Esophagus muscularis mucosa (tissue), 4 donors: ENCODE results near the gene GOLGA7B. TPM values are rescaled to one million over a fixed set of nuclear protein-coding genes. Genes with fewer than 3 reads are reported as not detected.

Experiments used
- DNase-seq: peaks from one replicate; pipeline ENCODE4 v3.0.0-alpha.2; 2017; ENCODE audit errors: extremely low spot score
- H3K27ac ChIP-seq, 4 donors: fragments of 200-600 bp; sonication (generic); replicated peaks in 1 of 4; 1 replicate in 3 of 4; 2 replicates in 1 of 4; pipeline ENCODE4 v1.5.1; 2016 to 2019; ENCODE audit warnings: mild to moderate bottlenecking in 1 of 4
- H3K27me3 ChIP-seq, 4 donors: fragments of 200-600 bp; sonication (generic); one replicate each; pipeline versions ENCODE4 v1.5.1 to v1.6.0; 2016 to 2019
- H3K36me3 ChIP-seq, 4 donors: fragments of 200-600 bp; sonication (generic); one replicate each; pipeline ENCODE4 v1.5.1; 2016 to 2019
- H3K4me1 ChIP-seq, 4 donors: fragments of 200-600 bp; sonication (generic); one replicate each; pipeline ENCODE4 v1.5.1; 2016 to 2019
- H3K4me3 ChIP-seq, 4 donors: fragments of 200-600 bp; sonication (generic); 1 replicate in 2 of 4; 2 replicates in 2 of 4; pipeline ENCODE4 v1.5.1; 2016 to 2019; ENCODE audit warnings: mild to moderate bottlenecking in 4 of 4, moderate library complexity in 1 of 4
- H3K9me3 ChIP-seq, 4 donors: fragments of 200-600 bp; sonication (generic); 1 replicate in 3 of 4; 2 replicates in 1 of 4; pipeline ENCODE4 v1.5.1; 2016 to 2019
- EP300 ChIP-seq: sonication (generic); formaldehyde crosslinking; IDR thresholded peaks from one replicate; pipeline ENCODE4 v1.6.1; 2017; ENCODE audit warnings: antibody characterized with exemption
- POLR2A ChIP-seq: fragments of 450-650 bp; IDR thresholded peaks from one replicate; pipeline ENCODE4 v1.6.1; 2017; ENCODE audit warnings: antibody characterized with exemption, moderate library complexity, mild to moderate bottlenecking, low read depth
- POLR2AphosphoS5 ChIP-seq, 2 donors: sonication (generic); formaldehyde crosslinking; IDR thresholded peaks; one replicate each; pipeline ENCODE4 v1.6.1; 2017; ENCODE audit warnings: antibody characterized with exemption in 2 of 2
- WGBS: methylation state at CpG from one replicate; pipeline ENCODE4 v1.1.5; 2018; 5-methylcytosine and 5-hydroxymethylcytosine counted together
- intact Hi-C: fragments of 100-400 bp; cut with DNase I; formaldehyde crosslinking; loops from one replicate; pipeline ENCODE4 v1.15.1; 2023
- total RNA-seq, 4 donors: library from RNA; depleted of rRNA; stranded (reverse); fragments of >200 nt; gene quantifications; one replicate each; pipeline versions ENCODE4 v1.1.0 to v1.2.1, GENCODE V29; 2016
- TF ChIP-seq, protein P1 (sequence below), 3 experiments: fragments of 200-600 bp in 2 of 3; fragments of 450-650 bp in 1 of 3; sonication (generic) in 2 of 3; IDR thresholded peaks; one replicate each; pipeline ENCODE4 v1.5.1; 2017 to 2019; ENCODE audit warnings: antibody characterized with exemption in 3 of 3, mild to moderate bottlenecking in 2 of 3, moderate library complexity in 1 of 3

GOLGA7B gene
- total RNA-seq, 4 donors from 2014 or later = under 0.01 to 0.33 (median 0.18) TPM

DNA sequence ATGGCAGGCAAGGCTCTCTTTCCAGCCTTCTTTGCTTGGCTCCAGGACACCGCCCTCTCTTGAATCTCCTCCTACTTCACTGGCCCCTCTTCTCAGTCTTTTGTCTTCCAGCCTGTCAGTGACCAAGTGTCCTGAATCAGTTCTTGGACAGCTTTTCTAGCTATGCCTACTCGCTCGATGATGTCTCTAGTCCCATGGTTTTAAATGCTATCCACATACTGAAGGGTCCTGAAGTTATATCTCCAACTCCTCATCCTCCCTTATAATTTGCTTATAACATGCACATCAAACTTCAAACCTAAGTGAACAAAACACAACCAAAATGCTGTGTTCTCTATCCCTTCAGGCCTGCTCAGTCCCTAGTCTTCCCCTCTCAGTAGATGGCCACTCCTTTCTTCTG lies 5.0 kb upstream of the GOLGA7B start:
- Histone ChIP-seq H3K27ac (no peak overlapping the region), H3K36me3 (no peaks in the 10 kb centered on the region), H3K4me3 (no peak overlapping the region), H3K4me1 (peaks cover 4 to 19% (median 13%) of the 10 kb centered on the region in 4 donors), H3K27me3 (peaks cover 0 to 29% (median 0%) of the 10 kb centered on the region in 4 donors), H3K9me3 (no peaks in the 10 kb centered on the region)
- no peak for TF ChIP-seq EP300
- TF ChIP-seq, protein P1, sequence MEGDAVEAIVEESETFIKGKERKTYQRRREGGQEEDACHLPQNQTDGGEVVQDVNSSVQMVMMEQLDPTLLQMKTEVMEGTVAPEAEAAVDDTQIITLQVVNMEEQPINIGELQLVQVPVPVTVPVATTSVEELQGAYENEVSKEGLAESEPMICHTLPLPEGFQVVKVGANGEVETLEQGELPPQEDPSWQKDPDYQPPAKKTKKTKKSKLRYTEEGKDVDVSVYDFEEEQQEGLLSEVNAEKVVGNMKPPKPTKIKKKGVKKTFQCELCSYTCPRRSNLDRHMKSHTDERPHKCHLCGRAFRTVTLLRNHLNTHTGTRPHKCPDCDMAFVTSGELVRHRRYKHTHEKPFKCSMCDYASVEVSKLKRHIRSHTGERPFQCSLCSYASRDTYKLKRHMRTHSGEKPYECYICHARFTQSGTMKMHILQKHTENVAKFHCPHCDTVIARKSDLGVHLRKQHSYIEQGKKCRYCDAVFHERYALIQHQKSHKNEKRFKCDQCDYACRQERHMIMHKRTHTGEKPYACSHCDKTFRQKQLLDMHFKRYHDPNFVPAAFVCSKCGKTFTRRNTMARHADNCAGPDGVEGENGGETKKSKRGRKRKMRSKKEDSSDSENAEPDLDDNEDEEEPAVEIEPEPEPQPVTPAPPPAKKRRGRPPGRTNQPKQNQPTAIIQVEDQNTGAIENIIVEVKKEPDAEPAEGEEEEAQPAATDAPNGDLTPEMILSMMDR (IDR thresholded peaks at IDR 0.05) = no peak
- TF ChIP-seq POLR2AphosphoS5 (IDR thresholded peaks at IDR 0.05) = no peak
- TF ChIP-seq POLR2A = no peak
- intact Hi-C loops = no loop called here
- 95% methylated on average over 3 of the region's 3 CpGs for WGBS
- DNase-seq = no peak

DNA sequence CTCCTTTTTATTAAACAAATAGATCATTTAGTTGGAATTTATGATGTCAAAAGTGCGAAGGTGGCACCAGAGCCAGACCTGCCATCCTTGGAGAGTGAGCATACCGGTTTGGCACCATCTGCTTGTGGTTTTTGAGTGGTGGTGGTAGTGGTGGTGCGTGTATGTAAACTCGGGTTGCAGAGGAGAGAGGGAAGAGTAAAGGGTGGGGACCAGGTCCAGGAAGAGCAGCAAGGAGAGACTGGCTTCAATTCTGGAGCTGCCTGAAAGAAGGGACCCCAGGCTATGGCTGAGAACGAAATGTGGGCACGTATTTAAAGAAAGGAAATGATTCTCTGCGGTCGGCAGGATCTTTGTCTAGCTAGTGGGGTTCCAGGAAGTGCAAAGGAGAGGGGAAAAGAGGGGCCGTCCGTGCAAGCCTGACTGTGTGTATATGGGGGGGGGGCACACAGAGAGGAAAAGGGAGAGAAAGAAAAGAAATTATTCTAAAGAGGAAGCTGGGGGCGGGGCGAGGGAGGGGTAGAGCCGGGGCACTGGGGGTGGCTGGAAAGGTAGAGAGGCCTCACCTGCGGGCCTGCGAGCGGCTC lies 448 bp upstream of the GOLGA7B start:
- intact Hi-C loops = no loop called here
- Histone ChIP-seq H3K27me3 (peaks cover 0 to 74% (median 29%) of the 10 kb centered on the region in 4 donors), H3K36me3 (no peaks in the 10 kb centered on the region), H3K9me3 (no peaks in the 10 kb centered on the region), H3K4me1 (peaks cover 5 to 23% (median 15%) of the 10 kb centered on the region in 4 donors), H3K4me3 (peak overlapping the region; percentile 56 to 64 (median 62)), H3K27ac (no peak overlapping the region)
- no peak for TF ChIP-seq POLR2AphosphoS5 (IDR thresholded peaks at IDR 0.05)
- TF ChIP-seq, protein P1 (IDR thresholded peaks at IDR 0.05) = no peak
- no peak for TF ChIP-seq POLR2A
- no peak for TF ChIP-seq EP300
- DNase-seq = no peak
- 14% methylated on average over 16 of the region's 16 CpGs for WGBS

DNA sequence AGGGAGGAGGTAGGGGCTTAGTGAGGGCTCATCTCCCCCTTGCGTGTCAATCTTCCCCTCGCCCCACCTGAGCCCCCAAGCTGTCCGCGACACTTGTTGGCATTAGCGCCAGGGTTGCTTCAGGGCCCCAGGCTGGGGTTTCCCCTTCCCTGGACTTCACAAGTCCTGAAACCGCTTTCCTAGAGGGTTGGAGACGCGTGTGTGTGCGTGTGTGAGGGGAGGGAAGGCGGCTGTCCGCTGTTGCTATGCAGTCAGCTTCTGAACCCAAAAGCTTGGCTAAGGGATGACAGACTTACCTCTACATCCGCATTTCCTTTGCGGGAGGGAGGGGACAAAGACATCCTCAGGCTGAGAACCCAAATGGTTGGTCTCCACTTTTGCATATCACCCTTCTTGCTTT lies 803 bp downstream of the GOLGA7B start:
- peaks cover 5 to 23% (median 15%) of the 10 kb centered on the region in 4 donors for H3K4me1 ChIP-seq
- no peak for DNase-seq
- no peak for TF ChIP-seq POLR2AphosphoS5 (IDR thresholded peaks at IDR 0.05)
- TF ChIP-seq, protein P1 (IDR thresholded peaks at IDR 0.05) = no peak
- no peak for TF ChIP-seq EP300
- TF ChIP-seq POLR2A = no peak
- peaks cover 0 to 73% (median 32%) of the 10 kb centered on the region in 4 donors for H3K27me3 ChIP-seq
- no peak overlapping the region for H3K27ac ChIP-seq
- 16% methylated on average over 8 of the region's 13 CpGs for WGBS
- no peaks in the 10 kb centered on the region for H3K36me3 ChIP-seq
- intact Hi-C loops = no loop called here
- peak overlapping the region; percentile 56 to 64 (median 62) for H3K4me3 ChIP-seq
- H3K9me3 ChIP-seq = no peaks in the 10 kb centered on the region

DNA sequence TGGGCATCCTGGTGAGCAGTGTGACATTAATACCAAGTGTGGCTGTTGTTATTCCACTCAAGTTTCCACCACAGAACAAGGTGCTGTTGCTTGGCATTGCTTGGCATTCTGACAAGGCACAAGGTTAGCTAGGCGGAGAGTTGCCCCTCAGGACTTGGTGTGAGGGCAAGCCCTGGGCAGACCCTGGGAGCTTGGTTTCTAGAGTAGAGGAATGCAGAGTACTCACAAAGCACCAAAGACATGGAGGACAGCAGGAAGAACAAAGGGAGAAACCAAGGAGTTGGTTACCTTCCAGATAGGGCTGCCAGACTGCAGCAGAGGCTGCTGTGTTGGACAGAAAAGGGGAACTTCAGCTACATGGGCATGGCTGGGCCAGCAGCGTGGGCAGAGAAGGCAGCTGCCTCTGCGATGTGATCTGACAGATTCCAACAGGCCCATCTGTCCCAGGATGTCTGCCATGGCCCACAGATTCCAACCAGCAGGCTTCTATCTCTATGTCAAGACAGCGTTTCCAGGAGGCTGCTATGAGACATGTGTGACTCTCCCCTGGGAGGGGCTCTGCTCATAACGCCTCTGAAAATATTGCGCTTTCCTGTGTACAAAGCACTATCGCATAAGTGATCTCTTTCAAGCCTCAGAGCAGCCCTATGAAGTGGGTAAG lies 1.8 kb downstream of the GOLGA7B start:
- no peak overlapping the region for H3K27ac ChIP-seq
- H3K4me3 ChIP-seq = no peak overlapping the region
- peaks cover 0 to 67% (median 32%) of the 10 kb centered on the region in 4 donors for H3K27me3 ChIP-seq
- DNase-seq = no peak
- no peak for TF ChIP-seq POLR2AphosphoS5 (IDR thresholded peaks at IDR 0.05)
- no peak for TF ChIP-seq EP300
- H3K9me3 ChIP-seq = peaks cover 0 to 2% (median 0%) of the 10 kb centered on the region in 4 donors
- intact Hi-C loops = no loop called here
- H3K36me3 ChIP-seq = no peaks in the 10 kb centered on the region
- H3K4me1 ChIP-seq = peaks cover 5 to 23% (median 15%) of the 10 kb centered on the region in 4 donors
- 86% methylated on average over 7 of the region's 7 CpGs for WGBS

- peaks cover 5 to 23% (median 15%) of the 10 kb centered on the region in 4 donors for H3K4me1 ChIP-seq
- no peak for TF ChIP-seq POLR2AphosphoS5 (IDR thresholded peaks at IDR 0.05)
- TF ChIP-seq, protein P1 (IDR thresholded peaks at IDR 0.05) = no peak
- no peak for TF ChIP-seq POLR2A
- no peak for TF ChIP-seq EP300
- intact Hi-C loops = no loop called here
- no peak overlapping the region for H3K27ac ChIP-seq
- DNase-seq = no peak
- H3K4me3 ChIP-seq = no peak overlapping the region
- H3K36me3 ChIP-seq = no peaks in the 10 kb centered on the region
- peaks cover 0 to 3% (median 0%) of the 10 kb centered on the region in 4 donors for H3K9me3 ChIP-seq
- 58% methylated on average over 3 of the region's 3 CpGs for WGBS
- peaks cover 0 to 67% (median 32%) of the 10 kb centered on the region in 4 donors for H3K27me3 ChIP-seq
These were observed 2.6 kb downstream of the GOLGA7B start for GRCh38 chr10:97852277-97852676.
